SU-DHL-6 (cell line): ENCODE data around the gene CBX1.
"Not testable (repeated sequence)": the region's sequence is repeated elsewhere in the genome, so short reads cannot be mapped to it uniquely, and the experiment has no call there.

ENCODE experiments used
- H2AFZ ChIP-seq: fragments of 200-600 bp; sonication (generic); 2 replicates; pipeline ENCODE4 v1.6.1; 2014; ENCODE audit warnings: low read depth, mild to moderate bottlenecking, moderate library complexity, mixed read lengths, antibody characterized with exemption, low read length; ENCODE audit not compliant: severe bottlenecking
- H3F3A ChIP-seq: fragments of 200-600 bp; shearing (Covaris generic); 2 replicates; pipeline ENCODE4 v1.6.0; 2016; ENCODE audit warnings: antibody characterized with exemption, mild to moderate bottlenecking; ENCODE audit not compliant: insufficient read depth
- H3K27ac ChIP-seq: fragments of 200-600 bp; sonication (generic); 2 replicates; pipeline ENCODE4 v1.5.1; 2016; ENCODE audit warnings: low read depth, mild to moderate bottlenecking, low read length, moderate library complexity, mixed read lengths
- H3K27me3 ChIP-seq: fragments of 200-600 bp; sonication (generic), shearing (Covaris generic); 2 replicates; pipeline ENCODE4 v1.6.0; 2014; ENCODE audit warnings: mild to moderate bottlenecking, low read length
- H3K36me3 ChIP-seq: fragments of 200-600 bp; sonication (generic); 2 replicates; pipeline ENCODE4 v1.6.1; 2014; ENCODE audit warnings: mild to moderate bottlenecking, low read length, mixed read lengths
- H3K4me2 ChIP-seq: fragments of 300-600, 200-600 bp; shearing (Covaris generic), sonication (generic); 2 replicates; pipeline ENCODE4 v1.6.0; 2014; ENCODE audit warnings: low read length, low read depth, mild to moderate bottlenecking; ENCODE audit not compliant: poor library complexity, severe bottlenecking
- H3K4me3 ChIP-seq: fragments of 200-600 bp; sonication (generic); 2 replicates; pipeline ENCODE4 v1.5.1; 2014; ENCODE audit warnings: antibody characterized with exemption, low read length, mild to moderate bottlenecking, mixed read lengths; ENCODE audit not compliant: insufficient read depth, poor library complexity, severe bottlenecking
- H3K79me2 ChIP-seq: fragments of 200-600 bp; sonication (generic); 2 replicates; pipeline ENCODE4 v1.6.1; 2014; ENCODE audit warnings: mild to moderate bottlenecking, low read length, moderate library complexity; ENCODE audit not compliant: insufficient read depth
- H3K9ac ChIP-seq: fragments of 200-600 bp; sonication (generic); 2 replicates; pipeline ENCODE4 v1.7.0; 2014; ENCODE audit warnings: mild to moderate bottlenecking, low read length
- H3K9me2 ChIP-seq: fragments of 200-600 bp; sonication (generic); replicated peaks from 2 replicates; pipeline ENCODE4 v1.6.1; 2014; ENCODE audit warnings: low read length; ENCODE audit not compliant: insufficient read depth
- H3K9me3 ChIP-seq: fragments of 200-600 bp; sonication (generic); 2 replicates; pipeline ENCODE4 v1.6.1; 2014; ENCODE audit warnings: low read length, mixed read lengths; ENCODE audit not compliant: insufficient read depth
- H4K20me1 ChIP-seq: fragments of 200-600 bp; sonication (generic); 2 replicates; pipeline ENCODE4 v1.6.1; 2014; ENCODE audit warnings: low read depth, mild to moderate bottlenecking, antibody characterized with exemption, low read length, moderate library complexity, mixed read lengths
- CTCF ChIP-seq: fragments of 200-600 bp; sonication (generic); IDR thresholded peaks from one replicate; pipeline ENCODE4 v1.5.1; 2017; ENCODE audit warnings: antibody characterized with exemption, mild to moderate bottlenecking, low read length, moderate library complexity; ENCODE audit not compliant: insufficient read depth, poor library complexity, severe bottlenecking
- EZH2phosphoT487 ChIP-seq: fragments of 200-600 bp; sonication (generic), shearing (Covaris generic); conservative IDR thresholded peaks from 2 replicates; pipeline ENCODE4 v1.6.1; 2018; ENCODE audit warnings: mild to moderate bottlenecking, antibody characterized with exemption, low read length, moderate library complexity, mixed read lengths

Gene CBX1

GRCh38 chr17:48071654-48072053, 29.6 kb downstream of the CBX1 start:
- Histone ChIP-seq H3K4me2 (no peak overlapping the region), H3K79me2 (no peaks in the 10 kb centered on the region), H2AFZ (no peak overlapping the region), H3K4me3 (no peak overlapping the region), H3K36me3 (peaks cover 8% of the 10 kb centered on the region; the same call in 1 of the 2 replicates), H3K27me3 (no peaks in the 10 kb centered on the region), H3K9me3 (no peaks in the 10 kb centered on the region), H3K9ac (no peak overlapping the region), H3F3A (peaks cover 14% of the 10 kb centered on the region), H3K9me2 (no peaks in the 10 kb centered on the region), H3K27ac (no peak overlapping the region), H4K20me1 (no peaks in the 10 kb centered on the region)
- no peak for TF ChIP-seq CTCF
- TF ChIP-seq EZH2phosphoT487, result no peak

- Histone ChIP-seq H3K27ac (no peak overlapping the region), H3K9me3 (no peaks in the 10 kb centered on the region), H3K27me3 (no peaks in the 10 kb centered on the region), H3K79me2 (no peaks in the 10 kb centered on the region), H3K9me2 (no peaks in the 10 kb centered on the region), H3K9ac (no peak overlapping the region), H3F3A (peaks cover 5% of the 10 kb centered on the region; the same call in 1 of the 2 replicates), H3K4me3 (no peak overlapping the region), H2AFZ (no peak overlapping the region), H4K20me1 (no peaks in the 10 kb centered on the region), H3K4me2 (no peak overlapping the region), H3K36me3 (peaks cover 13% of the 10 kb centered on the region)
- TF ChIP-seq CTCF (no peak), EZH2phosphoT487 (no peak)
Measured at GRCh38 chr17:48070195-48070594, 31.1 kb downstream of the CBX1 start.

- H3F3A ChIP-seq, result peaks cover 10% of the 10 kb centered on the region; the same call in 1 of the 2 replicates
- peaks cover 13% of the 10 kb centered on the region for H3K36me3 ChIP-seq
Measured at GRCh38 chr17:48068491-48068961, 32.8 kb downstream of the CBX1 start.

GRCh38 chr17:48067808-48068207, 33.5 kb downstream of the CBX1 start:
- H3K9ac ChIP-seq, H3K27me3 ChIP-seq, H3K79me2 ChIP-seq, H3K9me3 ChIP-seq, H3F3A ChIP-seq, H3K27ac ChIP-seq, H3K4me3 ChIP-seq, H4K20me1 ChIP-seq, H3K36me3 ChIP-seq, H2AFZ ChIP-seq, H3K9me2 ChIP-seq, H3K4me2 ChIP-seq: not testable (repeated sequence)

More at GRCh38 chr17:48068491-48068961, 32.8 kb downstream of the CBX1 start:
- H3K9me3 ChIP-seq, result no peaks in the 10 kb centered on the region
- no peaks in the 10 kb centered on the region for H4K20me1 ChIP-seq
- H3K79me2 ChIP-seq, result no peaks in the 10 kb centered on the region
- no peak overlapping the region for H3K9ac ChIP-seq
- H3K9me2 ChIP-seq, result no peaks in the 10 kb centered on the region
- H2AFZ ChIP-seq, result no peak overlapping the region
- no peaks in the 10 kb centered on the region for H3K27me3 ChIP-seq
- no peak overlapping the region for H3K4me2 ChIP-seq
- TF ChIP-seq EZH2phosphoT487, result no peak
- no peak for TF ChIP-seq CTCF
- H3K27ac ChIP-seq, result no peak overlapping the region
- H3K4me3 ChIP-seq, result no peak overlapping the region
